Gastrocnemius medialis (tissue), 4 donors: ENCODE results near the gene LRMDA. TPM values are rescaled to one million over a fixed set of nuclear protein-coding genes. Genes with fewer than 3 reads are reported as not detected.
A peak's percentile ranks its signal among the peaks of the same experiment; 100 is the strongest.

ENCODE experiments used
- ATAC-seq, 2 donors: fragments of 150-250 bp; one replicate each; pipeline ENCODE4 v1.9.1; 2016
- DNase-seq, 2 donors: peaks; one replicate each; pipeline ENCODE4 v3.0.0-alpha.2; 2019
- H3K27ac ChIP-seq, 4 donors: fragments of 200-600 bp; sonication (generic); 1 replicate in 1 of 4; 2 replicates in 3 of 4; pipeline ENCODE4 v1.5.1; 2016 to 2018; ENCODE audit warnings: mild to moderate bottlenecking in 2 of 4, moderate library complexity in 1 of 4
- H3K27me3 ChIP-seq, 3 donors: fragments of 200-600 bp; sonication (generic) in 2 of 3; 1 replicate in 1 of 3; 2 replicates in 2 of 3; pipeline versions ENCODE4 v1.5.1 to v1.6.0; 2016 to 2019; ENCODE audit warnings: mild to moderate bottlenecking in 1 of 3, moderate library complexity in 1 of 3
- H3K36me3 ChIP-seq, 2 donors: fragments of 200-600 bp; sonication (generic) in 1 of 2; one replicate each; pipeline ENCODE4 v1.5.1; 2017 to 2018
- H3K4me1 ChIP-seq, 2 donors: fragments of 200-600 bp; sonication (generic) in 1 of 2; one replicate each; pipeline ENCODE4 v1.5.1; 2016 to 2017; ENCODE audit warnings: mild to moderate bottlenecking in 2 of 2
- H3K4me3 ChIP-seq, 4 donors: fragments of 200-600 bp; sonication (generic) in 3 of 4; 1 replicate in 1 of 4; 2 replicates in 3 of 4; pipeline ENCODE4 v1.5.1; 2016 to 2019; ENCODE audit warnings: mild to moderate bottlenecking in 2 of 4
- H3K9me3 ChIP-seq, 3 donors: fragments of 200-600 bp; sonication (generic) in 2 of 3; 1 replicate in 1 of 3; 2 replicates in 2 of 3; pipeline ENCODE4 v1.5.1; 2016 to 2019
- CTCF ChIP-seq, 5 experiments: fragments of 450-650 bp in 3 of 5; fragments of 200-600 bp in 2 of 5; sonication (generic) in 2 of 5; IDR thresholded peaks in 4 of 5; conservative IDR thresholded peaks in 1 of 5; 1 replicate in 4 of 5; 2 replicates in 1 of 5; pipeline ENCODE4 v1.5.1; 2016 to 2019; ENCODE audit warnings: antibody characterized with exemption in 5 of 5, mild to moderate bottlenecking in 3 of 5, moderate library complexity in 3 of 5
- POLR2A ChIP-seq, 2 donors: fragments of 450-650 bp; IDR thresholded peaks; one replicate each; pipeline ENCODE4 v1.6.1; 2017; ENCODE audit warnings: antibody characterized with exemption in 2 of 2, mild to moderate bottlenecking in 2 of 2, moderate library complexity in 2 of 2
- in situ Hi-C, 4 donors: fragments of 200-750 bp; cut with MboI; loops; one replicate each; pipeline versions ENCODE4 v1.15.0 to v1.8.0; 2017; ENCODE audit warnings: low sequenced_read_pairs in 4 of 4
- intact Hi-C: fragments of 100-400 bp; cut with DNase I; formaldehyde crosslinking; loops from one replicate; pipeline ENCODE4 v1.15.1; 2023; ENCODE audit warnings: low total_unique reads
- total RNA-seq, 4 donors: library from RNA; depleted of rRNA; stranded (reverse); fragments of >200 nt; gene quantifications; one replicate each; pipeline versions ENCODE4 v1.1.0 to v1.2.3, GENCODE V29; 2016

The LRMDA gene
- total RNA-seq, 4 donors from 2014 or later = 0.80 to 4.5 (median 1.4) TPM

- intact Hi-C loops = no loop called here
Measured at GRCh38 chr10:75466001-75466400, 34.6 kb downstream of the LRMDA start.

GRCh38 chr10:75466886-75467285 lies 35.5 kb downstream of the LRMDA start:
- no peak overlapping the region for H3K27ac ChIP-seq
- H3K4me1 ChIP-seq = peaks cover 0 to 3% of the 10 kb centered on the region in 2 donors
- no peak for TF ChIP-seq POLR2A (IDR thresholded peaks at IDR 0.05)
- TF ChIP-seq CTCF (IDR thresholded peaks at IDR 0.05 in 4 of 5, conservative IDR thresholded peaks at IDR 0.05 in 1 of 5) = no peak
- DNase-seq (no peak), ATAC-seq (no peak)
- H3K4me3 ChIP-seq = no peak overlapping the region
- in situ Hi-C loops = no loop called here
- no peaks in the 10 kb centered on the region for H3K36me3 ChIP-seq
- no peaks in the 10 kb centered on the region for H3K9me3 ChIP-seq
- intact Hi-C loops = no loop called here
- H3K27me3 ChIP-seq = no peaks in the 10 kb centered on the region

More at GRCh38 chr10:75466001-75466400, 34.6 kb downstream of the LRMDA start:
- ATAC-seq (no peak), DNase-seq (no peak)
- H3K9me3 ChIP-seq = no peaks in the 10 kb centered on the region
- no peak overlapping the region for H3K4me3 ChIP-seq
- no peaks in the 10 kb centered on the region for H3K36me3 ChIP-seq
- no peaks in the 10 kb centered on the region for H3K27me3 ChIP-seq
- TF ChIP-seq CTCF (IDR thresholded peaks at IDR 0.05 in 4 of 5, conservative IDR thresholded peaks at IDR 0.05 in 1 of 5) (no peak), POLR2A (IDR thresholded peaks at IDR 0.05) (no peak)
- peaks cover 0 to 3% of the 10 kb centered on the region in 2 donors for H3K4me1 ChIP-seq
- no peak overlapping the region for H3K27ac ChIP-seq
- in situ Hi-C loops = no loop called here

- ATAC-seq (no peak), DNase-seq (no peak)
- no peaks in the 10 kb centered on the region for H3K27me3 ChIP-seq
- H3K9me3 ChIP-seq = no peaks in the 10 kb centered on the region
- H3K4me1 ChIP-seq = peaks cover 0 to 3% of the 10 kb centered on the region in 2 donors
- intact Hi-C loops = no loop called here
- no peak overlapping the region for H3K4me3 ChIP-seq
- no peak overlapping the region for H3K27ac ChIP-seq
- no peak for TF ChIP-seq CTCF (IDR thresholded peaks at IDR 0.05 in 4 of 5, conservative IDR thresholded peaks at IDR 0.05 in 1 of 5)
- TF ChIP-seq POLR2A (IDR thresholded peaks at IDR 0.05) = no peak
- H3K36me3 ChIP-seq = no peaks in the 10 kb centered on the region
- in situ Hi-C loops = no loop called here
Measured at GRCh38 chr10:75468612-75469005, 37.2 kb downstream of the LRMDA start.

- Histone ChIP-seq H3K27ac (no peak overlapping the region), H3K4me3 (no peak overlapping the region), H3K36me3 (no peaks in the 10 kb centered on the region), H3K4me1 (peaks cover 0 to 3% of the 10 kb centered on the region in 2 donors), H3K9me3 (no peaks in the 10 kb centered on the region), H3K27me3 (no peaks in the 10 kb centered on the region)
- intact Hi-C loops (no loop called here), in situ Hi-C loops (no loop called here)
- DNase-seq = peak; percentile 20 to 62
- peak; percentile 76 to 83 for ATAC-seq
- TF ChIP-seq CTCF (IDR thresholded peaks at IDR 0.05 in 4 of 5, conservative IDR thresholded peaks at IDR 0.05 in 1 of 5) = no peak
- no peak for TF ChIP-seq POLR2A (IDR thresholded peaks at IDR 0.05)
Measured at GRCh38 chr10:75469006-75469616, 37.7 kb downstream of the LRMDA start.

- Histone ChIP-seq H3K4me1 (peaks cover 0 to 3% of the 10 kb centered on the region in 2 donors), H3K36me3 (no peaks in the 10 kb centered on the region), H3K27ac (no peak overlapping the region), H3K27me3 (no peaks in the 10 kb centered on the region), H3K4me3 (no peak overlapping the region), H3K9me3 (no peaks in the 10 kb centered on the region)
- ATAC-seq = no peak
- intact Hi-C loops = no loop called here
- no peak for DNase-seq
- TF ChIP-seq POLR2A (IDR thresholded peaks at IDR 0.05) (no peak), CTCF (IDR thresholded peaks at IDR 0.05 in 4 of 5, conservative IDR thresholded peaks at IDR 0.05 in 1 of 5) (no peak)
- in situ Hi-C loops = no loop called here
Measured at GRCh38 chr10:75470901-75471300, 39.5 kb downstream of the LRMDA start.
